Mammary microvascular endothelial cell (primary cell): ENCODE data around the gene WDPCP. TPM values are rescaled to one million over a fixed set of nuclear protein-coding genes. Genes with fewer than 3 reads are reported as not detected.

ENCODE experiments used
- total RNA-seq: library from RNA; depleted of rRNA; stranded (reverse); fragments of >200 nt; gene quantifications from 2 replicates; pipeline ENCODE4 v1.2.3, GENCODE V29; 2015

WDPCP gene, protein sequence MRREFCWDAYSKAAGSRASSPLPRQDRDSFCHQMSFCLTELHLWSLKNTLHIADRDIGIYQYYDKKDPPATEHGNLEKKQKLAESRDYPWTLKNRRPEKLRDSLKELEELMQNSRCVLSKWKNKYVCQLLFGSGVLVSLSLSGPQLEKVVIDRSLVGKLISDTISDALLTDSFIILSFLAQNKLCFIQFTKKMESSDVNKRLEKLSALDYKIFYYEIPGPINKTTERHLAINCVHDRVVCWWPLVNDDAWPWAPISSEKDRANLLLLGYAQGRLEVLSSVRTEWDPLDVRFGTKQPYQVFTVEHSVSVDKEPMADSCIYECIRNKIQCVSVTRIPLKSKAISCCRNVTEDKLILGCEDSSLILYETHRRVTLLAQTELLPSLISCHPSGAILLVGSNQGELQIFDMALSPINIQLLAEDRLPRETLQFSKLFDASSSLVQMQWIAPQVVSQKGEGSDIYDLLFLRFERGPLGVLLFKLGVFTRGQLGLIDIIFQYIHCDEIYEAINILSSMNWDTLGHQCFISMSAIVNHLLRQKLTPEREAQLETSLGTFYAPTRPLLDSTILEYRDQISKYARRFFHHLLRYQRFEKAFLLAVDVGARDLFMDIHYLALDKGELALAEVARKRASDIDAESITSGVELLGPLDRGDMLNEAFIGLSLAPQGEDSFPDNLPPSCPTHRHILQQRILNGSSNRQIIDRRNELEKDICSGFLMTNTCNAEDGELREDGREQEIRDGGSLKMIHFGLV
- 3.5 and 4.0 TPM in 2 replicates for total RNA-seq

DNA sequence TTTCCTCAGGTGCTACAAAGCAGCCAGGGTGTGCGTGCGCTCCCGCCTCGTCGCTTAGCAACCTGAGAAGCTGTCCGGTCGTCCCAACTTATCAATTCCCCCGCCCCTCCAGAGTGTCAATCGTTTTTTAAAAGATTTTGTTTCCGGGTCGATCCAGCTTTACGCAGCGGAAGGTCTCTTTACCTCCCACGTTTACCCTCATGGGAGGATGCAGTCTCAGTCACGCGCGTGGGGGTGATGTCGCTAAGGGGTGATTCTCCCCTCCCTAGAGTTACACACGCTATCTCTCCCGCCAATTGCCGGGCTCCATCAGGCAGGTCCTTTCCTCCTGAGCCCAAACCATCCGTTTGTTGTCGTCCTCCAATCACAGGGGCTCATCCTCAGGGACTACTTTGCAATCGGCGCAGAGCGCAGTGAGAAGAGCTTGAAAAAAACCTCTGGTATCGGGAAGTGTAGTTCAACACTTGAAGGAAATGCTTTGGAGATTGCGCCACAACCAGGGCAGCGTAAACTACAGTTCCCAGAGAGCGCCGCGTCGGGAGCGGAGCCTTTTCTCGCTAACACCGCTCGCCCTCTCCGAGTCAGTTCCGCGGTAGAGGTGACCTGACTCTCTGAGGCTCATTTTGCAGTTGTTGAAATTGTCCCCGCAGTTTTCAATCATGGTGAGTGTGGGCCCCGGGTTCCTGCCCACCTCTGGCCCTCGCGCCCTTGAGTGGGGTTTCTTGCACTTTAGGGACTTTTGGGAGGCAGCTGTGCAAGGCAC, at the start of gene WDPCP, which contains the start of gene MDH1:
WDPCP (minus strand) TSS at position 93 of the 763 bp plus-strand sequence. CDS start 206 bp downstream, outside the sequence.
MDH1 (plus strand) TSS at position 579 of the 763 bp plus-strand sequence; CDS start at position 660, 81 bp downstream.

Other genes starting within 250 kb of the WDPCP start
- 141 and 164 TPM in 2 replicates for gene MDH1, start 486 bp upstream of the WDPCP start, total RNA-seq